Measurements from ENCODE around the gene RNF212B. TPM values are rescaled to one million over a fixed set of nuclear protein-coding genes. Genes with fewer than 3 reads are reported as not detected.

The RNF212B gene
- total and polyA plus RNA-seq, 4 donors, result 0.06 to 0.51 (median 0.17) TPM; not detected in 1

GRCh38 chr14:23193432-23193831, 44.3 kb upstream of the RNF212B start:
- no peaks in the 10 kb centered on the region for H3K9me3 ChIP-seq (ENCODE audit: control insufficient read depth in 4 of 4, low read length in 3 of 4)
- no peak for DNase-seq (ENCODE audit: low spot score)
- H3K36me3 ChIP-seq (ENCODE audit: control insufficient read depth in 4 of 4, insufficient read depth in 3 of 4, low read depth in 1 of 4, low read length in 3 of 4), result no peaks in the 10 kb centered on the region
- no peak overlapping the region for H3K9ac ChIP-seq (ENCODE audit: low read depth in 1 of 2, low read length in 2 of 2)
- peaks cover 0 to 3% (median 0%) of the 10 kb centered on the region in 4 donors for H3K27me3 ChIP-seq (ENCODE audit: control insufficient read depth in 4 of 4, insufficient read depth in 4 of 4, low read length in 3 of 4)
- H3K4me1 ChIP-seq (ENCODE audit: control insufficient read depth in 4 of 4, insufficient read depth in 4 of 4, low read length in 3 of 4), result peaks cover 0 to 4% (median under 1%) of the 10 kb centered on the region in 4 donors
- H3K27ac ChIP-seq (ENCODE audit: low read depth in 1 of 2, low read length in 2 of 2), result no peak overlapping the region
- no peak for TF ChIP-seq HNF4G (IDR thresholded peaks at IDR 0.05)
- no peak for TF ChIP-seq HNF4A (conservative IDR thresholded peaks at IDR 0.05)
- no peak for TF ChIP-seq MAX (IDR thresholded peaks at IDR 0.05)
- TF ChIP-seq NR2F2 (IDR thresholded peaks at IDR 0.05), result no peak
- no peak for TF ChIP-seq YY1 (IDR thresholded peaks at IDR 0.05)
- TF ChIP-seq ZBTB33 (IDR thresholded peaks at IDR 0.05), result no peak
- no peak for TF ChIP-seq ATF3 (IDR thresholded peaks at IDR 0.05)
- TF ChIP-seq FOXA2 (IDR thresholded peaks at IDR 0.05), result no peak
- TF ChIP-seq FOXA1 (IDR thresholded peaks at IDR 0.05), result no peak
- no peak for TF ChIP-seq TAF1 (conservative IDR thresholded peaks at IDR 0.05)
- TF ChIP-seq RXRA (IDR thresholded peaks at IDR 0.05), result no peak
- no peak for TF ChIP-seq SP1 (IDR thresholded peaks at IDR 0.05)
- TF ChIP-seq GABPA (IDR thresholded peaks at IDR 0.05 in 1 of 2, conservative IDR thresholded peaks at IDR 0.05 in 1 of 2), result no peak
- TF ChIP-seq CTCF (IDR thresholded peaks at IDR 0.05; ENCODE audit: low read depth, low read length, missing input control), result no peak
- TF ChIP-seq EGR1 (IDR thresholded peaks at IDR 0.05; ENCODE audit: low read depth in 2 of 2), result no peak
- no peak overlapping the region for H3K4me3 ChIP-seq (ENCODE audit: low read depth in 1 of 3, low read length in 3 of 3)
- 66% methylated on average over 3 of the region's 3 CpGs for WGBS

- Histone ChIP-seq H3K9me3 (ENCODE audit: control insufficient read depth in 4 of 4, low read length in 3 of 4) (no peaks in the 10 kb centered on the region), H3K4me1 (ENCODE audit: control insufficient read depth in 4 of 4, insufficient read depth in 4 of 4, low read length in 3 of 4) (peaks cover 0 to 4% (median under 1%) of the 10 kb centered on the region in 4 donors), H3K4me3 (ENCODE audit: low read depth in 1 of 3, low read length in 3 of 3) (no peak overlapping the region), H3K9ac (ENCODE audit: low read depth in 1 of 2, low read length in 2 of 2) (no peak overlapping the region), H3K27ac (ENCODE audit: low read depth in 1 of 2, low read length in 2 of 2) (no peak overlapping the region), H3K36me3 (ENCODE audit: control insufficient read depth in 4 of 4, insufficient read depth in 3 of 4, low read depth in 1 of 4, low read length in 3 of 4) (no peaks in the 10 kb centered on the region), H3K27me3 (ENCODE audit: control insufficient read depth in 4 of 4, insufficient read depth in 4 of 4, low read length in 3 of 4) (no peaks in the 10 kb centered on the region)
- 43% methylated on average over 7 of the region's 7 CpGs for WGBS
- DNase-seq (ENCODE audit: low spot score), result no peak
- TF ChIP-seq FOXA2 (IDR thresholded peaks at IDR 0.05) (no peak), GABPA (IDR thresholded peaks at IDR 0.05 in 1 of 2, conservative IDR thresholded peaks at IDR 0.05 in 1 of 2) (no peak), RAD21 (IDR thresholded peaks at IDR 0.05) (no peak), EGR1 (IDR thresholded peaks at IDR 0.05; ENCODE audit: low read depth in 2 of 2) (no peak), SP1 (IDR thresholded peaks at IDR 0.05) (no peak), HNF4A (conservative IDR thresholded peaks at IDR 0.05) (no peak), YY1 (IDR thresholded peaks at IDR 0.05) (no peak), ATF3 (IDR thresholded peaks at IDR 0.05) (no peak), CTCF (IDR thresholded peaks at IDR 0.05; ENCODE audit: low read depth, low read length, missing input control) (no peak), JUND (IDR thresholded peaks at IDR 0.05) (no peak), REST (IDR thresholded peaks at IDR 0.05) (no peak), MAX (IDR thresholded peaks at IDR 0.05) (no peak), ZBTB33 (IDR thresholded peaks at IDR 0.05) (no peak), FOXA1 (IDR thresholded peaks at IDR 0.05) (no peak)
Measured at GRCh38 chr14:23195552-23196101, 42.1 kb upstream of the RNF212B start.
